ENCODE results near the gene USP12.

The USP12 gene

DNA sequence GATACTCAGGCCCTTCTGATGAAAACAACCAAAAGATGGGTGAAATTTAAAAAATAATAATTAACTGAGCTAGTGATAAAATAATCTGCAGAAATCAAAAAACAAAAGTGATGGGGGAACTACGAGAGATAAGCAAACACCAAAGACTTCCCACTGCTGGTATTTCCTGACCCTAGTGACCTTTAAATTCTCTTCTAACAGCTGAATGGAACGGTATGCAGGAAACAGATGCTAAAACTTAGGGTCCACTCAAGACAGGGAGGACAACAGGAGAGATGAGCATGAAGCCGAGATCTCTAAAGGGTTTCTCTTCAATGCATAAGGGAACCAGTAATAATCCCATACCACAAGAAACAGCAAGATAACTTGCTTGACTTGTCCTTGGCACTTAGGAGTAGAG is 50.8 kb downstream of the USP12 start:
- DNase-seq (ENCODE audit: low read depth), result no peak

DNA sequence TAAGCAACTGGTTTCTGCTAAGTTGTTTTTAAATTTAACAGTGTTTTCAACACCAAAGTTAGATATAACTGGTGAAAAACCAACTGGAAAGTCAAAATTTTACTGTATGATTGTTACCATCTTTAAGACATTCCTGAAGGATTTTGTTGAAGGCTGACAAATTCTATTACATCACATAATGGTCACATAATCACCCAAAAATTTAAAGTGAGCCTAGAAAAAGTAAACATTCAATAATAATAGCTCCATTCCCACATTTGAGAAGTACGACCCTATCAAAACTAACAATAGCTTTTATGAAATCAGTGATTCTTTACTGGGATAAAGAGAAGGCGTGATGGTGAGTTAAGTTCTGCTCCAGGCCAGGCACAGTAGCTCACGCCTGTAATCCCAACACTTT is 51.6 kb downstream of the USP12 start:
- no peak for DNase-seq (ENCODE audit: low read depth)

DNA sequence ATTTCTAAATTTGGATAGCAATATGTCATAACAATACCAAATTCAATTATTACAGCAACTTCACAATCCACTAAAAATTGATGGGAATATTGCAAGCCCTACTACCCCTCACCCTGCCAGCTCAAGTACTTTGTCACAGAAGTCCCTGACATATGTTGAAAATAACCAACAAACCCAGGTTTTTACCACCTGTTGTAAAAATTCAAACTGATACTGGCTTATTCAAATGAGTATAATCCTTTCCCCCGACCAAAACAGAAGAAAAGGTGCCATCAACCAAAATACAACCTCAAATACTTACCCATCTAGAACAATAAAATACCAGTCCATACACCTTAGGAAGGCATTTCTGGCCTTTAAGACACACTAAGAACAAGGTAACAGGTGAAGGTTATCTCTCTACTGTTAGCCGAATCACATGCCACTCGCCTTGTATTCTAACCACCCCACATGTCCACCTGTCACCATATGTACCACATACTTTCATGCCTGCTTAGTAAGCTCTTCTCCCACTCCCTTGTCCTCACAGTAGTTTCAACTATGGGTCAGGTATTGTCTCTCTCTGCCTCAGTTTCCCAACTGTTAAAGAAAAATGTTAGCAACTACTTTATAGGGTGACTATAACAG is 53.1 kb downstream of the USP12 start:
- no peak for DNase-seq (ENCODE audit: low read depth)

DNA sequence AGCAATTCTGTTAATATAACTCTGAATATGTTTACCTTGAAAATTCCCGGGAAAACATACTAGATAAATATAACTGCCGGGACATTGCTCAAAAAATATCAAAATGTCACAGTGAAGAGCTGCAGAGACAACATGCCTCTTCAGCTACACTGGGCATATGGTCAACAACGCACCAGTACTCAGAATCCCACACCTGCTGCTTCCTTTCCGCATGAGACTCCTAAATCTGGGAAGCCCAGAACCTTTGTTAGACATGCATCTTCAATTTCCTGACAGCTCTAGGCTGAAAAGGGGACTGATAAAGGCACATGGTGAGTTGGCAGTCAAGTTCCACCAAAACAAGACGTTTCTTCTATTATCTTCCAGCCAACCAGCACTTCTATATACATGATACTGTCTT is 53.7 kb downstream of the USP12 start:
- DNase-seq (ENCODE audit: low read depth), result no peak

DNA sequence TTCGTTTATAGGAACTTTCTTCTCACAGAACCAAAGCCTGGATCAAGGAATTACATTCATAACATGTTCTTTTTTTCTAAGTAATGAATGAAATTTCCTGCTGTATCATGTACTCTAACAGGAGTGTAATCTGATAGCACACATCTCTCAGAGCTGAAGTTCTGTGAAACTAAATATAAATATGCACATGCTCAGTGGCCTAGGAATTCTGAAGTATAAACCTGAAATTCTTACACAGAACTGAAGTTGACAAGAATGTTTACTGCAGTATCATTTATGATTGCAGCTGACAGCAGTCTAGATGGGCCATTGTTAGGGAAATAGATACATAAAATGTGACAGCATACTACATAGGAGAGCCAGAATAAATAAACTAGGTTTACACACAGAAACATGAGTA is 54.5 kb downstream of the USP12 start:
- no peak for DNase-seq (ENCODE audit: low read depth)

DNA sequence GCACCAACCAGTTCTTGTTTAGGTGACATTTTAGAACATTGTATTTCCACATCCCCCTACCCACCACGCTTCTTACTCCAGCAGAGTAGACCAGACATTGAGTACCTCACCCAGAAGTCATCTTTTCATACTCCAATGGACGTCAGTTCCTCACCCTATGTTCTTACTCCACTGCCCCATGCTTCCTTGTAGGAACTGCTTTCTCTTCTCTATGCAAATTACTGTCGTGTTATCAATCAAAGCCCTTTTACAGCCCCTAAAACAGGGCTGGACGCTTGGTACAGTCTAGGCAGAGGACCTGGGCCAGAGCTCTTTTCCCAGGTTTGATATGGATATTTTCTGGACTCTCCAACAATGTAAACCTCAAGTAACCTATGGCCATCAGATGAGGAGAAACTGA is 58.2 kb downstream of the USP12 start:
- DNase-seq (ENCODE audit: low read depth), result no peak

DNA sequence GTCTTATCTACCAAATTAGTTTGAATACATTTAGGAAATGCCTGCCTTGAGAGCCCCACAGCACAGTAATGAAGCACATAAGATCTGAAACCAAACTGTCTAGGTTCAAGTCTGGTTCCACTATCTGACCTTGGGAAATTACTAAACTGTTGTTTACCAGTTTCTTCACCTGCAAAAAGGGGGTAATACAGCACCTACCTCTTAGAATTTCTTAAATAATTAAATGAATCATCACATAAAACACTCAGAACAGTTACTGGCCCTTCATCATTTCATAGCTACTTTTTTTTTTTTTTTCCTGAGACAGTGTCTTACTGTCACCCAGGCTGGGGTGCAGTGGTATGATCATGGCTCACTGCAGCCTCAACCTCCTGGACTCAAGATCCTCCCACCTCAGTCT is 59.6 kb downstream of the USP12 start:
- no peak for DNase-seq (ENCODE audit: low read depth)

DNA sequence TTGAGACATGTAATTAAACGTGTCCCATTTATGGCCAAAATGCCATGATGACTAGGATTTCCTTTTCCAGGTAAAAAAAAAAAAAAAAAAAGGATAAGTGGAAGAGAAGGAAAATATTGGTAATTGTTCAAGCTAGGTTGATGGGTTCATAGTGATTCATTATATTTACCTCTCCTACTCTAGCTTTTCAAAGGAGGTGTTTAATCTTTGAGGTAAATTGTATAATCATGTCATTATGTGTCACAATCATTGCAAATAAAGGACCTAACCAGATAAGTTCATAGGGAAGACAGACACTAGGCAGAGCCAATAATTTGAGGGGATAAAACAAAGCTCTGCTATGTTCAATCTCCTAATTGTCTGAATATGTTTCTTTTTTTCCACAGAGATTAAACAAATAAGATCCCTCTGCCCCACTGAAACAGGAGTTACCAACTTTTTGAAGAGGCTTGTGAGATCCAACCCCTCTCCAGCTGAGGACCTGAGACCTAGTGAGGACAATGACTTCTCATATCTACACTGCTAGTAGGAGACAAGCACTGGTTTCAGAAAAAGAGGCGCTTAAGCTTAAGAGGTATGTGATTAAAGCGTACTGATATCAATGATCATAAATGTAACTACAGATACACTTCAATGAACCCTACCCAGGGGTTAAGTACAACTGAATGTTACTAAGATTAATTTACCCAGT is 61.4 kb downstream of the USP12 start:
- no peak for DNase-seq (ENCODE audit: low read depth)

DNA sequence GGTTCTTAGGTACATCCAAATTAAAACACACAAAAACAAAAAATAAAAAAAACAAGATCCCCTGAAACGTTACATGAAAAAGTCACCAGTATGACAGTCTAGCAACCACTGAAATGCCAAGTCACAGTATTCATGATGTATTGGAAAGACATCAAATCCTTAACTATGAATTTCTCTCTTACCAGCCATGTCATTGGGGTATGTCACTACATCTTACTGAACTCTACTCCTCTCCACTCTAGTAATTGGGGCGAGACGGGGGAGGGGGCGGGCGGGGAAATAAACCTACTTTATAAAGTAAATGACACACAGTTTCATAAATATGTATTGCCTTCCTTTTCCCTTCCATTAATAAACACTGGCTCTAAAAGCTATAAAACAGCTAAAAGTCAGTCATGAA is 65.5 kb downstream of the USP12 start:
- DNase-seq (ENCODE audit: low read depth), result no peak

DNA sequence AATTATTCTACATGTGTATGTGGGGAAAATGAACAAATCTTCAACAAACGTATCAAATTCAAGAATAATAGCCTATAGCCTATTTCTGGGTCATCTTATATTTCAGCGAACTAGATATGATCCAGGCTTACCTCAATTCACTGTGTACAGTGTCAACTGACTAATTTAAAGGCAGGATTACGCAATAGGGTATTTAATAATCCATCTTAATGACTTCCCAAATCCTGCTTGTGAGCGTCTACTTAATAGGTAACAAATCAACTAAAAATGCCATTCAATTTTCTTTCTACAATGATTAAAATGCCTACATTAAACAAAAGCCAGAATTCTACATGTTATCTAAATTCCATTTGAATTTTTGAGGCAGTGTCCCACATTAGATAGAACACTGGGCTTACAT is 67.0 kb downstream of the USP12 start:
- no peak for DNase-seq (ENCODE audit: low read depth)

DNA sequence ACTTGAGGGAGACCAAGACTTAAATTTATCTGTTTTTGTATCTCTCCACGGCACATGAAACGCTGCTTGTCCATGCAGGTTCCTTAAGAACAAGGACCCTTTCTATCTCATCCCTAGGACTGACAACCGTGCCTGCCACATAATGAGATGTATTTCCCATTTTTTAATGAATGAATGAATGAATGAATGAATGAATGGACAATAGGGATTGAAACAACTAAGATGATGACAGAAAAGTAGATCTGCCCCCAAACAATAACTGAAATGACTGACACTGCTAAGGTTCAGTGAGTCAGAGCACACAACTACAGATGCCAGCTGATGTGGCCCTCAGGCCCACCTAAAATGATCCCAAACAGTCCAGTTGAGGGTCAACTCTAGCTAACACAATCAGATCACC is 69.8 kb downstream of the USP12 start:
- DNase-seq (ENCODE audit: low read depth), result no peak

DNA sequence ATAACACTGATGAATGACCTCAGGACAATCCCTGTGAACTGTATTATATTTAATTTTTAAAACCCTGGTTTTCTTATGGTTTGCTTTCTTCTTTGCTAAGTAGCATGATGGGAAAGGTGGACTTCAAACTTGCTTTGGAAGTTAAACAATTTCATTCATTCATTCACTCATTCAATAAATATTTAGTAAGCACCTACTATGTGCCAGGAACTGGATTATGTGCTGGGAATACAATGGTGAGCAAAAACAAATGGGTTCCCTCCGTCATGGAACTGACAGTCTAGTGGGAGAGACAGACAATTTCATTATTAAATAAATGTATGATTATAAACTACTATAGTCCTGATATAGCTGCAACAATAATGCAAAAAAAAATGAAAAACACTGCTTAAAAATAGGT is 70.3 kb downstream of the USP12 start:
- no peak for DNase-seq (ENCODE audit: low read depth)

DNA sequence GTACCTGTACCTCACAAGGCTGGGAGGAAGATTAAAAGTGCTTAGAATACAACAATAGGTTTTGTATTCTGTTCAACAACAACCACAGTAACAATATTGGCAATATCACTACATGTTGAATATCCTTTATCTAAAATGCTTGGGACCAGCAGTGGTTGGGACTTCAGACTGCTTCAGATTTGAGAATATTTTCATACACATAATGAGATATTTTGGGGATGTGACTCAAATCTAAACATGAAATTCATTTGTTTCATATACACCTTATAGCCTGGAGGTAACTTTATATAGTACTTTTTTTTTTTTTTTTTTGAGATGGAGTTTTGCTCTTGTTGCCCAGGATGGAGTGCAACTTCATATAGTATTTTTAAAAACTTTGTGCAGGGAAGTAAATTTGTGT is 73.9 kb downstream of the USP12 start:
- DNase-seq (ENCODE audit: low read depth), result no peak

DNA sequence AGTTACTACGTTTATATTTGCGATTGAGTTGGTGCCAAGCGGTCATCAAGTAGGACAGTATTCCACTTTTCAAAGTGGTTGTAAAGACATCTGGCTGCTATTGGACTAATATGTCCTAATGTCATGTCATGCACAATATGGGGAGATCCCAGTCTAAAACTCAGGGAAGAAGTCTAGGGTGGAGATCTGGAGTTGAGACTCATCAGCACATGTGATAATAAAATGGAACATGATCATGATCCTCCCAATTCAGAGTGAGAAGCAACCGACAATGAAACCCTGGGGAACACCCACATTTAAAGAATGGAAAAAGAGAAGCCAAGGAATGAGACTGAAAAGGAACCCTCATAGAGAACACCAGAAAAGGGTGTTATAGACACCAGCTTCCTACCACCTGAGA is 80.2 kb downstream of the USP12 start:
- no peak for DNase-seq (ENCODE audit: low read depth)

DNA sequence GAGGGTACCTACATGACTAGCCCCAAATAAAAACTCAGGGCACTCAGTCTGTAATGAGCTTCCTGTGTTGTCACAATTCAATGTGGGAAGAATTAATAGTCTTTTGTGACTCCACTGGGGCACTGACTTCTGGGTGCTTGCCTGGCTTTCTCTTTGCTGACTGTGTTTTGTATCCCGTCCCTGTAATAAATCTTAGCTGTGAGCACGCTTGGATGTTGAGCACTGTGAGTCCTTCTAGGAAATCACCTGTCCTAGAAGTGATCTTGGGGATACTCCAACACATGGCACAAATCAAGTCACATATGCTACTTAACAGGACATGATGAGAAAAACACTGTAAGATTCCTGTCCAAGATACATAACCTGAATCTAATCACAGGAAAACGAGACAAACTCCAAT is 83.0 kb downstream of the USP12 start:
- DNase-seq (ENCODE audit: low read depth), result no peak

DNA sequence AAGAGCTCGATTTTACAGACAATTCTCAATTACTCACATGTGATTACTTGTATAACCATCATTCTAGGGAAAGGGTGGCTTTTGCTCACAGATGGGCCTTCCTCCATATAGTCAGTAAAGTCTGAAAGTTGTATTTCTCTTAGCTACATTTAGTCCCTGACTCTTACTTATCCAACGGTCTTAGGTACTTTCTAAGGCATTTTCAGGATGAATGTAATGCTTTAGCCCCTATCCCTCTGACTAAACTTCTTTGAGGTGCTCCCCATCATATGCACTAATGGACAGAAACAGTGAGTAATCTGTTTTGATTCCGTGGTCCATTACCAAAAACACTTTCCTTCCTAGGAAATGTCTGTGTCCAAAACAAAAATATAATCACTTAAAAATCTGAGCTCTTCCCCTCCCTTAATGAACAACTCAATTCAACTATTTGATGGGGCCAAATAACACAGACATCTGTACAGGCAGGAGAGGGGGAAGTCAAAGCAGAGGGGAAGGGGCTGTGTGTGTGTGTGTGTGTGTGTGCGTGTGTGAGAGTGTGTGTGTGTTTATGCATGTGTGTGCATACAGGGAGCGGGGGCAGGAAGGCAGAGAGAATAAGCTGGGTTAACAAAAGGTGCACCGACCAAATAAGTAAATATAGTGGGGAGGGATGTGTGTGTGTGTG is 84.9 kb downstream of the USP12 start:
- no peak for DNase-seq (ENCODE audit: low read depth)

DNA sequence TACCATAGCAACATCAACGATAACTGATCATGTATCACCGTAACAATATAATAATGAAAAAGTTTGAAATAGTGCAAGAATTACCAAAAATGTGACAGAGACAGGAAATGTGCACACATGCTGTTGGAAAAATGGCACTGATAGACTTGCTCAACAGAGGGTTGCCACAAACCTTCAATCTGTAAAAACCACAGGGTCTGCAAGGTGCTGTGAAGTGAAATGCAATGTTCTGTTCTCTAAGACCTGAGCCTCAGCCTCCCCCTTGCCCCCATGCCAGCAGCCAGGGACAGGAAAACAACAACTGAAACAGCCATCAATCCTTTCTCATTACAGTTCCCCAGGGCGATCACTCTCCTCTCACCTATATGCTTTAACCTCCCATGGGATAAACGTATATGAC is 88.4 kb downstream of the USP12 start:
- no peak for DNase-seq (ENCODE audit: low read depth)

DNA sequence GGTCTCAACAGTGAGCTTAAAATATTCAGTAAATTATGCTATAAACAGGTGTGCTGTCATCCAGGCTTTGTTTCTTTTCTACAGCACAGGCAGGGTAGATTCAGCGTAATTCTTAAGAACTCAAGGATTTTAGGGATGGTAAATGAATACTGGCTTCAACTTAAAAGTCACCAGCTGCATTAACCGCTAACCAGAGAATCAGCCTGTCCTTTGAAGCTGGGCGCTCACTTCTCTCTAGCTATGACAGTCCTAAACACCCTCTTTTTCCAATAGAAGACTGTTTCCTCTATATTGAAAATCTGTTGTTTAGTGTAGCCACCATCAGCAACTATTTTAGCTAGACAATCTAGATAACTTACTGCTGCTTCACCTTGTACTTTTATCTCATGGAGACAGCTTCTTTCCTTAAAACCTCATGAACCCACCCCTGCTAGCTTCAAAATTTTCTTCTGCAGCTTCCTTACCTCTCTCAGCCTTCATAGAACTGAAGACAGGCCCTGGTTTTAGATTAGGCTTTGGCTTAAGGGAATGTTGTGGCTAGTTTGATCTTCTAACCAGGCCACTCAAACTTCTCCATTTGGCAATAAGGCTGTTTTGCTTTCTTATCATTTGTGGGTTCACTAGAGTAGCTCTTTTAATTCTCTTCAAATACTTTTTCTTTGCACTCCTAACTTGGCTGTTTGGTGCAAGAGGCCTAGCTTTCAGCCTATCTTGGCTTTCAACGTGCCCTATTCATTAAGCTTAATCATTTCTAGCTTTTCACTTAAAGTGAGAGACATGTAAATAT is 89.5 kb downstream of the USP12 start:
- DNase-seq (ENCODE audit: low read depth), result no peak

DNA sequence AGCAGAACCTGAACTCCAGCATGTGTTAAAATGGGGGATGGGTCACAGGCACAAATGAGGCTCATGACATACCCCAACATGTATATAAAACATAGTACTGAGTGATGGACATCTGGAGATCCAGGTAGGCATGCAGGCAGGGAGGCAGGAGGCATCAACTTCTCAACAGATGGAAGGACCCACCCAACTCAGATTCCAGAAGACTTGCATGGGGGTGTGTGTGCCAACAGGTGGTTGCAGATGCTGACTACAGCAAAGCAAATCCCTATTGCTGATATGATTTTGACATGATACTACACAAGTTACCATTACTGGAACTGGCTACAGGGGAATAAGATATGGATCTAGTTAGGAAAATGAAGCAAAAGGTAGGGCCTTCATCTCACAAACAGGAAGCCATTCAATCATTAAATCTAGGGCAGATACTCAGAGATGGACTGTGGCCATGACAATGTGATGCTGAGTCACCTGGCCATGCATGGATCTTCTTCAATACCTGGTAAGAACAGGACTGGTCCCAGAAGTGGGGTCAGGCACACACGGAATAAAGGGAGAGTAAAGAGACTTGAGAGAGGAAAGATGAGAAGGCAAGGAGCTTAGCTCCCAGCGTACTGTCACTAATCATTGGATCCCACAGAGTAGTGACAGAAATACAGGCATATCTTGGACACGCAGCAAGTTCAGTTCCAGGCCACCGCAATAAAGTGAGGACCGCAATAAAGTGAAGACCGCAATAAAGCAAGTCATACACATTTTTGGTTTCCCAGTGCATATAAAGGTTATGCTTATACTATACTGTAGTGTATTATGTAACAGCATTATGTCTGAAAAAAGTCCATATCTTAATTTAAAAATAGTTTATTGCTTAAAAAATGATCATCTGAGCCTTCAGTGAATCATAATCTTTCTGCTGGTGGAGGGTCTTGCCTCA is 91.3 kb downstream of the USP12 start:
- no peak for DNase-seq (ENCODE audit: low read depth)

DNA sequence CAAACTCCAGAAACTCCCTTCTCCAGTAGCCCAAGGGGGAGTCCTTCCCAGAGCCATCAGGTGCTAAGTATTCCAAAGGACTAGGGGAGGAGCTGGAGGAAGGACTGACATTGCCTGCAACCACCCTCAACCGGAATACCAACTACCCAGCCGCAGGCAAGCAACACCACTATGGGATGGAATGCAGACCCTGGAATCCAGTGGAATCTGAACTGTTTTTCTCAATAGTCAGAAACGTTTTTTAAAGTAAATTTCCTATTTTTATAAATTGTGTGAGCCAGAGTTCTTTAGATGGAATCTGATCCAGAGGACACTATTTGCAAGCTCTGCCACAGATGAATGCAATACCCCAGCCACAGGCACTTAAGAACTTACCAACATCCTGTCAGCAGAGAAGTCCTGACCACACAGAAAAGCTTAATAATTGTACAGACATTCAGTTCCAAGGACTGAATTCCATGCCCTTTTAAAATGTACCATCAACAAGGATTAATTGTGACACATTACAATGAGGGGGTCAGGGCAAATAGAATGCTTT is 92.1 kb downstream of the USP12 start:
- peak; percentile 42 for DNase-seq (ENCODE audit: low read depth)

DNA sequence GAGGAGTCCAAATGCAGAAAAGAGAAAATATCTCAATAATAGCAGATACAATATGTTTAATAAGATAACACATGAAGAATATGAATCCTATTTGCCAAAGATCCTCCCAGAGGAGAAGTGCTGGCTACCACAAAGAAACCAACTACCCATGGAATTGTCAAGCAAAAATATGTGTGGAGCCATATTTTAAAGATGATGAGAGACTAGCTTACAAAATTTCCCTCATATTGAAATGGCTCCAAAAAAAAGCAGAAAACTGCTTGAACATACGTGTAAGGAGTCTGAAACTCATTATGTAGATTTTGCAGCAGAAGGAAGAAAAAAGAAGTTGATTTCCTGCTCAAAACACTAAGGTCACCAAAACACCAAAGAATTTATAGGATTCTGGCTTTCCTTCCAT is 94.2 kb downstream of the USP12 start:
- DNase-seq (ENCODE audit: low read depth), result no peak

DNA sequence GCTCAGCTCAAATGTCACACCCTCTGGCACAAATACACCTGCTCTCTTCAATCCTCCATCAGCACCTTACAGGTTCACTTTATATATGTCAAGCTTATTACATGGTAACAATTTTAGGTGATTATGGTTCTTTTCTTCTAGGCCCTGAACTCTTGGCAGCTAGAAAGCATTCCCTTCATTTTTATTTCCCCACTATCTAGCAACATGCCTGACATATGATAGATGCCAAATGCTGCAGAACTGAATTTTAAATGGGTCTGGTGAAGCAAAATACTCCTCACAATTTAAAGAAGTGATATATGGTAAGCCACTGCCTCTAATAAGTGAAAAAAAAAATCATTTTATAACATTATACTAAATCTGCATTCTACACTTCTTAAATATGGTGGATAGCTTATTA is 95.2 kb downstream of the USP12 start:
- DNase-seq (ENCODE audit: low read depth), result no peak
